Measurements from ENCODE around the gene SVBP.

The SVBP gene

DNA sequence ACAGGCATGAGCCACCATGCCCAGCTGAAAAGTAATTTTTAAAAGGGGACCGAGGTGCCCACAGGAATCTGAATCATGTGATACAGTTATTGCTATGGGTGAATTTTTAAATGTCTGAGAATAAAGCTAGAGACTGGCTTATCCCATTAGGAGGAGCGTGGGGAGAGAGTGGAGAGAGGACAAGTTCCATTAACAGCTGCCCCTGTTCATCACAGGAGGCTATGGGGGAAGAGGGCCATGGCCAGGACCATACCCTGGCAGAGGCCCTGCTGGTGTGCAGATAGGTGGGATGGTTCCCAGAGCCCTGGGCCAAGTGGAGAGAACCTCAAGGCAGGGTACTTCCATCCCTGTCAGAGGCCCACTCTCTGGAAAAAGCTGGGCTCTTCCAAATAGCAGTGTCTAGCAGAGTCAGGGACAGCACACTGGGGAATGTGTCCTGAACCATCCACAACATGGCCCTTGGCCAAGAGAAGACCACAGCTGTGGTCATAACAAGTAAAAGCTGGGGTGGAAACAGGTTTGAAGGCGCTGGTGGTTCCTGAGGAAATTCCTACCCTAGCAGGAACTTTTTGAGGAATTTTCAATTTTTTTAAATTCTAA is 15.5 kb upstream of the SVBP start:
- no peaks in the 10 kb centered on the region for H3K27me3 ChIP-seq (replicated peaks in 2 of 5; ENCODE audit: control insufficient read depth in 4 of 5, insufficient read depth in 5 of 5, low read length in 4 of 5)
- WGBS (ENCODE audit: insufficient coverage), result 83% methylated on average over 1 of the region's 3 CpGs
- no peak overlapping the region for H3K4me3 ChIP-seq (ENCODE audit: control insufficient read depth in 1 of 7, extremely low read depth in 1 of 7, insufficient read depth in 4 of 7, low read depth in 2 of 7, low read length in 6 of 7)
- CTCF ChIA-PET, result interaction anchor here (1.1 to 2.5 kb wide), 2 partner anchors 11 to 14 kb away, joined by 3 to 8 read pairs; partner anchors contain the start of gene ZNF691
- POLR2A ChIA-PET, result interaction anchor here (0.5 kb wide), 1 partner anchor 133 kb away, joined by 3 read pairs; no protein-coding TSS in a partner anchor
- DNase-seq, result no peak
- H3K36me3 ChIP-seq (ENCODE audit: control insufficient read depth in 4 of 4, insufficient read depth in 4 of 4, low read length in 3 of 4), result peaks cover 2 to 15% (median 4%) of the 10 kb centered on the region in 4 experiments
- H3K9me3 ChIP-seq (ENCODE audit: control extremely low read depth in 1 of 5, control insufficient read depth in 4 of 5, insufficient read depth in 2 of 5, low read depth in 1 of 5, low read length in 4 of 5), result no peaks in the 10 kb centered on the region
- no peaks in the 10 kb centered on the region for H3K4me1 ChIP-seq (ENCODE audit: control extremely low read depth in 1 of 4, control insufficient read depth in 4 of 4, insufficient read depth in 4 of 4, low read length in 3 of 4)
- no peak overlapping the region for H3K27ac ChIP-seq (ENCODE audit: insufficient read depth in 1 of 2, low read depth in 1 of 2, low read length in 2 of 2, poor library complexity in 1 of 2, severe bottlenecking in 2 of 2)

DNA sequence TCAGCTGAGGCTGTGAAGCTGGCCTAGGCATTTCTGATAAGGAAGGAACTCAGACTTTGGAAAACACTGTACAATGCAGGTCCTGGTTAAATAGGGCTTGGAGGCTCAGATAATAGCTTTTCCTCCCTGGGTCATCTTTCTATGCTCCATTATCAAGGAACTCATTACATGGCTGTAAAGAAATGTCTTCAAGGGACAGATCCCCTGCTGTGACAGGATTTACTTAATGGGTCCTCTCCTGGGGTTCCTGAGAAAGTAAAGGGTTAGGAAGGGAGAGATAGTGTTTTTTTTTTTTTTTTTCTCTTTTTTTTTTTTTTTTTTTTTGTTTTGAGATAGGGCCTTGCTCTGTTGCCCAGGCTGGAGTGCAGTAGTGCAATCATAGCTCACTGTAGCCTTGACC is 14.1 kb upstream of the SVBP start:
- H3K27me3 ChIP-seq (replicated peaks in 2 of 5; ENCODE audit: control insufficient read depth in 4 of 5, insufficient read depth in 5 of 5, low read length in 4 of 5), result no peaks in the 10 kb centered on the region
- H3K27ac ChIP-seq (ENCODE audit: insufficient read depth in 1 of 2, low read depth in 1 of 2, low read length in 2 of 2, poor library complexity in 1 of 2, severe bottlenecking in 2 of 2), result no peak overlapping the region
- CTCF ChIA-PET, result interaction anchor here (0.8 to 1.6 kb wide), 2 partner anchors 10 to 93 kb away, joined by 3 to 4 read pairs; no protein-coding TSS in a partner anchor
- no peak for DNase-seq
- no peak overlapping the region for H3K4me3 ChIP-seq (ENCODE audit: control insufficient read depth in 1 of 7, extremely low read depth in 1 of 7, insufficient read depth in 4 of 7, low read depth in 2 of 7, low read length in 6 of 7)
- POLR2A ChIA-PET, result no interaction called here
- no peaks in the 10 kb centered on the region for H3K4me1 ChIP-seq (ENCODE audit: control extremely low read depth in 1 of 4, control insufficient read depth in 4 of 4, insufficient read depth in 4 of 4, low read length in 3 of 4)
- no peaks in the 10 kb centered on the region for H3K9me3 ChIP-seq (ENCODE audit: control extremely low read depth in 1 of 5, control insufficient read depth in 4 of 5, insufficient read depth in 2 of 5, low read depth in 1 of 5, low read length in 4 of 5)
- peaks cover 0 to 15% (median 4%) of the 10 kb centered on the region in 4 experiments for H3K36me3 ChIP-seq (ENCODE audit: control insufficient read depth in 4 of 4, insufficient read depth in 4 of 4, low read length in 3 of 4)

DNA sequence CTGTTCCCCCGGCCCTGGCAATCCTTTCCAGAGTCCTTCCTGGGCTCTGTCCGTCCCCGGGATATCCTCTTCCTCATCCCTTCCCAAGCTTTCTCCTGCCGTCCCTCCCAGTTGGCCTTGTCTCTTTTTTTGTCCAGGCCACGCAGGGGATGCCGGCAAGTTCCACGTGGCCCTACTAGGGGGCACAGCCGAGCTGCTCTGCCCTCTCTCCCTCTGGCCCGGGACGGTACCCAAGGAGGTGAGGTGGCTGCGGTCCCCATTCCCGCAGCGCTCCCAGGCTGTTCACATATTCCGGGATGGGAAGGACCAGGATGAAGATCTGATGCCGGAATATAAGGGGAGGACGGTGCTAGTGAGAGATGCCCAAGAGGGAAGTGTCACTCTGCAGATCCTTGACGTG is 13.4 kb upstream of the SVBP start:
- CTCF ChIA-PET, result interaction anchor here (0.8 to 1.6 kb wide), 3 partner anchors 9 to 93 kb away, joined by 3 to 4 read pairs (median 3); no protein-coding TSS in a partner anchor
- Histone ChIP-seq H3K36me3 (ENCODE audit: control insufficient read depth in 4 of 4, insufficient read depth in 4 of 4, low read length in 3 of 4) (peaks cover 0 to 15% (median 4%) of the 10 kb centered on the region in 4 experiments), H3K4me3 (ENCODE audit: control insufficient read depth in 1 of 7, extremely low read depth in 1 of 7, insufficient read depth in 4 of 7, low read depth in 2 of 7, low read length in 6 of 7) (no peak overlapping the region), H3K4me1 (ENCODE audit: control extremely low read depth in 1 of 4, control insufficient read depth in 4 of 4, insufficient read depth in 4 of 4, low read length in 3 of 4) (no peaks in the 10 kb centered on the region), H3K27me3 (replicated peaks in 2 of 5; ENCODE audit: control insufficient read depth in 4 of 5, insufficient read depth in 5 of 5, low read length in 4 of 5) (no peaks in the 10 kb centered on the region), H3K27ac (ENCODE audit: insufficient read depth in 1 of 2, low read depth in 1 of 2, low read length in 2 of 2, poor library complexity in 1 of 2, severe bottlenecking in 2 of 2) (no peak overlapping the region), H3K9me3 (ENCODE audit: control extremely low read depth in 1 of 5, control insufficient read depth in 4 of 5, insufficient read depth in 2 of 5, low read depth in 1 of 5, low read length in 4 of 5) (no peaks in the 10 kb centered on the region)
- POLR2A ChIA-PET, result no interaction called here
- no peak for DNase-seq
- 94% methylated on average over 17 of the region's 17 CpGs for WGBS (ENCODE audit: insufficient coverage)

DNA sequence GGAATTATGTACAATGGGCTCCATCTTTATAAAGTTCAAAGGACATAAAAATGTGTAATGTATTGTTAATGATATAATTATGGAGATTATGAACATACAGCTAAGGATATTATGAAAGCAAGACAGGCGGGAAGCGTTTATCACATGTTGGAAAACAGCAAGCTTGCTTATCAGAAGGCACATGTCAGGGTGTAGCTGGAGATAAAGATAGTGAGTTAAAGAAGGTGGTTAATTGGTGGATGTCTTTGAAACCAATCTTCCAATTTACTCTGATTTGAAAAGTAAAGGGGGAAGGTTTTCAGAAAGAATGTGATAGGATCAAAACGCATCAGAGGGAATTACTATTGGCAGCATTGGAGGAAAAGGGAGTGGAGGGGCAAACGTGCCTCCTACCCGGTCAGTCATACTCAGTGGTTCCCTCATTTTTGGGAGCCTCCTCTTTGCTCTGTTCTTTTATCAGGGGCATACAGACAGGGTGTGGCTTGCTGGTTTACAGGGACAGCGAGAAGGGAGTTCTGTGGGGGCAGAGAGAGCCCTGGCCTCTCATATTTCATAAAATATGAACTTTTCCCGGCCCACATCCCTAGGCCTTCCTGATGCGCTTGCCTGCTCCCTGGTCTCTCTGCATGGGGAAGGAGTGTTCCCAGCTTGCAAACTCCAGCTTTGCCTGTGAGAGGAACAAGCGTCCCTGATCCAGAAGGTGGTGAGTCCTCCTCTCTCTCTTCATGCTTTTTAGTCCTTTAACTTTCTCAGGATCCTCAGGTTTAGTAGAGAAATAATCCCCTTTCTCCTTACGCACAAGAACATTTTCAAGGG is 8.0 kb upstream of the SVBP start:
- ChIA-PET POLR2A (no interaction called here), CTCF (interaction anchor here (1.0 to 2.6 kb wide), 4 partner anchors 13 to 100 kb away, joined by 3 to 7 read pairs (median 4); no protein-coding TSS in a partner anchor)
- Histone ChIP-seq H3K4me3 (ENCODE audit: control insufficient read depth in 1 of 7, extremely low read depth in 1 of 7, insufficient read depth in 4 of 7, low read depth in 2 of 7, low read length in 6 of 7) (no peak overlapping the region), H3K9me3 (ENCODE audit: control extremely low read depth in 1 of 5, control insufficient read depth in 4 of 5, insufficient read depth in 2 of 5, low read depth in 1 of 5, low read length in 4 of 5) (no peaks in the 10 kb centered on the region), H3K36me3 (ENCODE audit: control insufficient read depth in 4 of 4, insufficient read depth in 4 of 4, low read length in 3 of 4) (peaks cover 0 to 3% (median 0%) of the 10 kb centered on the region in 4 experiments), H3K27me3 (replicated peaks in 2 of 5; ENCODE audit: control insufficient read depth in 4 of 5, insufficient read depth in 5 of 5, low read length in 4 of 5) (no peaks in the 10 kb centered on the region), H3K27ac (ENCODE audit: insufficient read depth in 1 of 2, low read depth in 1 of 2, low read length in 2 of 2, poor library complexity in 1 of 2, severe bottlenecking in 2 of 2) (peak overlapping the region in 1 of 2 experiments; percentile 56), H3K4me1 (ENCODE audit: control extremely low read depth in 1 of 4, control insufficient read depth in 4 of 4, insufficient read depth in 4 of 4, low read length in 3 of 4) (peaks cover 0 to 11% (median 0%) of the 10 kb centered on the region in 4 experiments)
- DNase-seq, result peak; percentile 40 to 67 (median 47)
- 83% methylated on average over 7 of the region's 10 CpGs for WGBS (ENCODE audit: insufficient coverage)

DNA sequence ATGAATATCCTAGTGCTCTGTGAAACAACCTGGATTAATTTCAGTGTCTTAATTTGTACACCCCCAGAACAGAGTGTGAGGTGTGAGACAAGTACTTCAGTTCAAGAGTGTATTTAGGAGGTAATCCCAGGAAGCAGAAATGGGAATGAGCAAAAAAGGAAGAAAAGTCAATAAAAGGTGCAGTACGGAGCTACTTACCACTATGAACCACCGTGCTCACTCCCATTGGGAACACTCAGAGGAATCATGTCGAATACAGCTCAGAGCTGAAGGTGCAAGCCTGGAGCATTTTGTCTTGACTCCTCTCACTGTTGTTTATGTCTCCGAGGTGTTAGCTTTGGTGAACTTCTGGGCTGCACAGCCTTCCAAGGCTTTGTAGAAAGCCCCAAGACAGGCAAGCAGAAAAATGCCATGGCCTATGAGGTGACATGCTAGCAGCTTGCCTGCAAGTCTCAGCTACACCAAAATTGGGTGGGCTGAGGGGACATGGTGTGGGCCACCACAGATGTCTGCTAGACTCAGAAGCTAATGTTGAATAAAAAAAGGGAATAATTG is 7.4 kb upstream of the SVBP start:
- no peak overlapping the region for H3K4me3 ChIP-seq (ENCODE audit: control insufficient read depth in 1 of 7, extremely low read depth in 1 of 7, insufficient read depth in 4 of 7, low read depth in 2 of 7, low read length in 6 of 7)
- H3K9me3 ChIP-seq (ENCODE audit: control extremely low read depth in 1 of 5, control insufficient read depth in 4 of 5, insufficient read depth in 2 of 5, low read depth in 1 of 5, low read length in 4 of 5), result no peaks in the 10 kb centered on the region
- ChIA-PET CTCF (interaction anchor here (0.7 to 2.6 kb wide), 5 partner anchors 14 to 100 kb away, joined by 3 to 7 read pairs (median 4); no protein-coding TSS in a partner anchor), POLR2A (no interaction called here)
- H3K27me3 ChIP-seq (replicated peaks in 2 of 5; ENCODE audit: control insufficient read depth in 4 of 5, insufficient read depth in 5 of 5, low read length in 4 of 5), result no peaks in the 10 kb centered on the region
- no peaks in the 10 kb centered on the region for H3K36me3 ChIP-seq (ENCODE audit: control insufficient read depth in 4 of 4, insufficient read depth in 4 of 4, low read length in 3 of 4)
- H3K27ac ChIP-seq (ENCODE audit: insufficient read depth in 1 of 2, low read depth in 1 of 2, low read length in 2 of 2, poor library complexity in 1 of 2, severe bottlenecking in 2 of 2), result peak overlapping the region in 1 of 2 experiments; percentile 56
- 96% methylated on average over 4 of the region's 4 CpGs for WGBS (ENCODE audit: insufficient coverage)
- peaks cover 0 to 11% (median 0%) of the 10 kb centered on the region in 4 experiments for H3K4me1 ChIP-seq (ENCODE audit: control extremely low read depth in 1 of 4, control insufficient read depth in 4 of 4, insufficient read depth in 4 of 4, low read length in 3 of 4)
- no peak for DNase-seq

DNA sequence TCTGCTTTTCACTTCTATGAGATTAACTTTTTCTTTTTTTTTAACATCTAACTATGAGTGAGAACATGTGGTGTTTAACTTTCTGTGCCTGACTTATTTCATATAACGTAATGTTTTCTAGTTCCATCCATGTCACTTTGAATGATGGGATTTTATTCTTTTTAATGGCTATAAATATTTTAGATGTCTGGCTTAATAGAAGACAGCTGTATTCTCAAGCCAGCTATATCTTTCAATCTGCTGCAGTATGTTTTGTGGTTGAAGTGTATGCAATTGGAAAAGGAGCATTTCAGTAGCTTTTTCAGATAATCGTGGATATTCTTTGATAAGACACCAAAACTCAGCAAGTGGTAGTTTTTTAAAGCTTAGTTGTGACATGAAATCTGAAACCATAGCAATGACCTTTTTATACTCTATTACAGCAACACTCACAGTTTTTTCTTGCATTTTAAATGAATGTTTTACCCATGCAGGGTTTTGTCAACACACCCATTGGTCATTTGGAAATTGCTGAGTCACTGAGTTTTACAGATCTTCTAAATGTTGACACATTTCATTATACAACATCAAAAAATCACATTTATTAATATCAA is 5.7 kb upstream of the SVBP start:
- Histone ChIP-seq H3K27me3 (replicated peaks in 2 of 5; ENCODE audit: control insufficient read depth in 4 of 5, insufficient read depth in 5 of 5, low read length in 4 of 5) (no peaks in the 10 kb centered on the region), H3K4me3 (ENCODE audit: control insufficient read depth in 1 of 7, extremely low read depth in 1 of 7, insufficient read depth in 4 of 7, low read depth in 2 of 7, low read length in 6 of 7) (no peak overlapping the region), H3K4me1 (ENCODE audit: control extremely low read depth in 1 of 4, control insufficient read depth in 4 of 4, insufficient read depth in 4 of 4, low read length in 3 of 4) (peaks cover 2 to 14% (median 3%) of the 10 kb centered on the region in 4 experiments), H3K36me3 (ENCODE audit: control insufficient read depth in 4 of 4, insufficient read depth in 4 of 4, low read length in 3 of 4) (no peaks in the 10 kb centered on the region), H3K9me3 (ENCODE audit: control extremely low read depth in 1 of 5, control insufficient read depth in 4 of 5, insufficient read depth in 2 of 5, low read depth in 1 of 5, low read length in 4 of 5) (no peaks in the 10 kb centered on the region), H3K27ac (ENCODE audit: insufficient read depth in 1 of 2, low read depth in 1 of 2, low read length in 2 of 2, poor library complexity in 1 of 2, severe bottlenecking in 2 of 2) (no peak overlapping the region)
- CTCF ChIA-PET, result interaction anchor here (0.6 to 2.6 kb wide), 5 partner anchors 11 to 1786 kb away, joined by 3 to 7 read pairs (median 4); no protein-coding TSS in a partner anchor
- POLR2A ChIA-PET, result interaction anchor here (0.7 kb wide), 1 partner anchor 1809 kb away, joined by 5 read pairs; no protein-coding TSS in a partner anchor
- peak in 2 of 3 donors; percentile 11 to 19 for DNase-seq
- WGBS (ENCODE audit: insufficient coverage), result 40% methylated on average over 1 of the region's 2 CpGs
